GM18508 (cell line): Measurements from ENCODE around the gene PDE9A.

Experiments
- ATAC-seq: cut with Tn5 transposase; IDR thresholded peaks from one replicate; pipeline ENCODE4 v1.9.1; 2021; ENCODE audit warnings: moderate number of reproducible peaks; ENCODE audit not compliant: insufficient read depth, unreplicated experiment

PDE9A gene

DNA sequence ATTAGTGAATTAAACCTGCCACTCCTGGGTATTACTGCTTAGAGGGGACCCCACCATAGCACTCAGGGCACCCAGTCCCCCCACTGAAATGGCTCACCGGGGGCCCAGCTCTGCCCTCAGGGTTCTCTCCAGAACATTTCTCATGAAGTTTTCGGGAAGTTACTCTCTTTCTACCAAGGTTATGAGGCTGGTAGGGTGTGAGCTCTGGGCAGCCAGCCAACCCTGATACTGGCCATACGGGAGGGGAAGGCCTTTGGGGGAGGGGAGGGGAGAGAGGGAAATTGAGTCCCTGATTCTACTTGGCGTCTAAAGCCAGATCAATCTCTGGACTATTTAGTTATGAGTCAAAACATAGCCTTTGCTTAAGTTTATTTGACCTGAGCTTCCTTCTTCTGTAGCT lies 12.9 kb upstream of the PDE9A start:
- no peak for ATAC-seq

DNA sequence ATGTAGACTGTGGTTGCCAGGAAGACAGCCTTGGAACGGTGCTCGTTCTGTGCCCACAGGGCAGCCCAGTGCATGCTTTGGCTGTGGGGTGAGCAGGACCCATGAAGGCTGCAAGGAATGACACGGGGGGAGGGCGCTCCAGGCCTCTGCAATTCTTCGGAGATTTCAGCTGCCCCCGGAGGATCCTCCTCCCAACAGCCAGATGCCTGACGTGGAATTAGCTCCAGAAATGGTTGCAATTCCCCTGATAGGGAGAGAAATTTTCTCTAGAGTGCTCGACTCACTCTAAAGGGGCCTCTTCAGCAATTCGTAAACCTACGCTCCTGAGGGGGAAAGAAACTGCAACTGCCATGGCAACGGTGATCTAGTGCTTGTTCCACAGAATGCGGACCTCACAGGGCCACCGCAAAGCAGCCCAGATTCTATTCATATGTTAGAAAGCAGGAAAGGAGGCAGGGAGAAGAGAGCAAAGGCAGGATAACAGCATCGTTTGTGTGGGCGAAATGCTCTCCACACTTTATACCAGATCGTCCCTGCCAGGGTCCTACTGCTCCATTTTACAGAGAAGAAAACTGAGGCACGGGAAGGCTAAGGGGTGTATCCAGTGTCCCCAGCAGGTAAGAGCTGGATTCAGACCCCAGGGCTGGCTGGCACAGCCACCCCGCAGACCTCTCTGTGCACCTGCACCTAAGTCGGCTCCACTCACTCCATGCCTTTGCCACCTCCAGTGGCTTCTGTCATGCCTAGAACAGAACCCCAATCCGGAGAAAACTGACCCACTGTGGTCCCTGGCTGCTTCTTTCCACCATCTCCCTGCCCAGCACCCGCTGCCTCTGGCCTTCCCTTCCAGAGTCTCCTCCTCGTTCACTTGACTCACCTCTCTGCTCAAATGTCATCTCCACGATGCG lies 11.9 kb upstream of the PDE9A start:
- ATAC-seq, result no peak

DNA sequence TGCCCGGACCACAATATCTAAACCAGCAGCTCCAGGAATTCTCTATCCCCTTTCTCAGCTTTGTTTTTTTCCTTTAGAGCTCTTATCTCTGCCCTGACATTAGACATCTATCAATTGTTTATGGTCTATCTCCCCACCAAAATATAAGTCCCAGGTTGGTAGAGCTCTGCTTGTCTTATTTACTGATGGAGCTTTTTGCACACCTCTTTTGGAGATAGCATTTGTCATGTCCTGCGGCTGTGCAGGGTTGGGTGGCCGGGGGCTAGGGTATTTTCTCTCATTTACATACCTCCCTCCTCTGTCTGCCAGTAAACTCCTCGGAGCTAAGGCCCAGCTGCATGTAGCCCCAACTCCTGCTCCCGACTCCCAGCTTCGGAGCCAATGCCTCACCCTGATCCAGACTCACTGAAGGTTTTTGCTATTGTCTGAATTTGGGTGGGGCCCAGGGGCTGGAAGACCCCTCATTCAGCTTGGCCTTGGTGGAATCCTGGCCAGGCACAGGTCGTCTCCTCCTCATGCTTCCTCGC lies 11.1 kb upstream of the PDE9A start:
- no peak for ATAC-seq

DNA sequence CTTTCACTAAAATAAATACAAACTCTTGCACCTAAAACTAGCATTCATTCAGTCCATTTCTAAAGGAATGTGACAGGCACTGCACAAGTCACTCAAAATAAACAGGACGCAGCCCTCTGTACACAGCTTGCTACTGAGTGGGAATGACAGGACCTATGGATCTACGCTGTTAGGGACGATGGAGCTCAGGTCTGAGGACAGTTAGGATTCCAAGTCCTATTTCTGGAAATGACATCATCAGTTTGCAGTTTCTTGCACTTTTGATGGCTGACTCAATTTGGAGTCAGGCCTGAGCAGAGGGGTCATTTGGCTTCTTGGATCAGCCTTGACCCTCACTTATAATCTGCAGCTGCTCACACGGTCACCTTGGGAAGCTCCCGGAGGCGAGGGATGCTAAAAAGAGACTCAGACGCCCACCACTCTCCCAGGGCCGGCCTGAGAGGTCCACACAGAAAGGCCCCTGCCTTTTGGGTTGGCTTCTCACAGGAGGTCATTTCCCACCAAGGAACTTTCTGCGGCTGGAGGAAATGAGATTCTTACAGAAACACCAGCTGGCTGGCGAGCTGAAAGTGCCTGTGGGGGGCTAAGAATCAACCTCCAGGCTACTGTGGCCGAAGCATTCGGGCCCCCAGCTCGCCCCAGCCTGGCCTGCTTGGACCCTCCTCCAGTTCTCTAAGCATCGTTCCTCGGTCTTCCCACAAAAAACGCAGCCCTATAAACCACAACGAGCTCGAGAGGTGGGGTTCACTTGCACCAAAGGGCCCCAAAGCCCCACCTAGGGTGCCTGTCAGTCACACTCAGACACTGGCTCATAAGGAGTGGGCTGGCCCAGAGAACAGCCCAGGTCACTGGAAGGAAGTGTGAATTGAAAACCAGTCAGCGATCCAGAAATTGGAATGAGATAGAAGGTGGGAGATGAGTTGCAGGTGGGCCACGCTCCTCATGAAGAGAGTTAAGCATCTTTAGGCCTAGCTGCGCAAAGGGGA lies 8.9 kb upstream of the PDE9A start:
- no peak for ATAC-seq

DNA sequence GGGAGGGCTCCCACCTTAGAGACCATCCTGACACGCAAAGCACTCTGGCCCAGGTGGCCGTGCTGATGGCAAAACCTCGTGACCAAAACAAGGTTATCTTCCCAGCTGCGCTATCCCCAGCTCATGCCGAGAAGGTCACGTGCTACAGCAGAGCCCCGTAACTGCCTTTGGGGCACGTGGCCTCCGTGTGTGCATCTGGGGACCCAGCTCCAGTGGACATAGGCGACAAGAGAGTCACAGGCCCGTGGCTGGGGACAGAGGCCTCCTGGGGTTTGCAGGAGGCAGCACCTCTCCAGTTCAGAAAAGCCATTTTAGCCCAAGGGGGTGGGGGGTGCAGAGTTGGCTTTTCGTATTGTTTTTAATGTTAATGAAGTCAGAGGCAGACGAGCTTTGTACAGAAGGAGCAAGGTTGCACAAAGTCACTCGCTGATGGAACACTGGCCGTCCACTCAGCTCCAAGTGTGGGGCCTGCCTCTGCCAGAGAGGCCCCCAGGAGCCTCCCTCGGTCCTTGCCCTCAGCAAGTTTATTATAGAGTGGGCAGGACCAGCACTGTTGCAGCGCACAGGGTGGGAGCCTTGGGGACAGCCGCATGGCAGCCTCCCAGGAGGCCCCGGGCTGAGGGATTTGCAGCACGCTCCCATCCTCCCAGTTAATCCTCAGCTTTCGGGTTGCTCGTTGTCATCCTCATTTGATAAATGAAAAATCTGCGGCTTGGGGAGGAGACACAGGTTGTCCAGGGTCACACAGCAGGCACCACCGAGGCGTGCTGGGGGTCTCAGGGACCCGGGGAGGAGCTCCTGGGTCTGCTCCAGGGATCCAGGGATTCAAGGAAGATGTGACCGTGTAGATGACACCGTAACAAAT lies 8.0 kb upstream of the PDE9A start:
- no peak for ATAC-seq

DNA sequence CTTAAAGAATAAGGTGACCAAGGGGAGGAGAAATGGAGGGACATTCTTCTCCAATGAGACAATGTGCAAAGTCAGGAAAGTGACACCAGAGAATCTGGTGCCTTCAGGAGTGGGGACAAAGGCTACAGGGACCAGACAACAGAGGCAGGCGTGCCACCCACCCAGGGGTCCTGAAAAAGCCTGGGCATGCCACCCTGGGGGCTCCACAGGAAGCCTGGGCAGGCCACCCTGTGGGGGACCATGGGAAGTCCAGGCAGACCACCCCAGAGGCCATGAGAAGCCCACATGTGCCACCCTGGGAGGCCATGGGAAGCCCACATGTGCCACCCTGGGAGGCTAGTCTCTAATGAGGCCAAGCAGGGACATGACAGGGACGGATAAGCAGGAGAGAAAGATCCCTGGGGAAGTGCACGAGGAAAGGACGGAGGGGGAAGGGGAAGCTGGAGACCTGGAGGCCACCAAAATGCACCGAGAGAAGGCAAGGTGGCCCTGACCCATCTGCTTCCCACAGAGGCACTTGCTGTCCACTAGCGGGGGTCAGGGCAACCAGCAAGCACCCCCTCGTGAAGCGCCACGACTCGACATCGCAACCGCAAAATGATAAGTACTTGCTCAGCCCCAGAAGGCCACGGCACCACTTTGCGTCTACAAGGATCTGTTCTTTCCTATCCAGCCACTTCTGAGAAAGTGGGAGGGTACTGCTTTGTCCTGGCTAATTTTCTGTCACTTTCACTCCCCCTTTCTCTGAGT lies 7.2 kb upstream of the PDE9A start:
- no peak for ATAC-seq

DNA sequence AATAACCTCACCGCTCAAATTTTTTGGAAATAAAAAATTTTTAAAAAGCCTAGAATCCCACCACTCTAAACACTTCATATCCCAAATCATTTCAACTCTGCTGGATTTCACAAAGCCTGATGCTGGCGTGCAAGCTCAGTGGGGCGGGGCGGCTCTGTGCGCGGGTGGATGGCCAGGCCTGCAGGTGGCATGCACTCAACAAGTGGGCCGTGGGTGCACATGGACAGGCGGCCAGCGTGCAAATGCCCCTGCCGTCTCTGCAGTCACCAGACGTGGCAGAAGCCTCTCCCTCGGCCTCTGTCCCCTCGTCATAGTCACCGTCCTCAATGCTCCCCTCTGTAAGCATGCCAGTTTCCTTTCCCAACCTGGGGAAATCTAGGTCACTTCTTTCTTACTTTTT lies 6.6 kb upstream of the PDE9A start:
- no peak for ATAC-seq

DNA sequence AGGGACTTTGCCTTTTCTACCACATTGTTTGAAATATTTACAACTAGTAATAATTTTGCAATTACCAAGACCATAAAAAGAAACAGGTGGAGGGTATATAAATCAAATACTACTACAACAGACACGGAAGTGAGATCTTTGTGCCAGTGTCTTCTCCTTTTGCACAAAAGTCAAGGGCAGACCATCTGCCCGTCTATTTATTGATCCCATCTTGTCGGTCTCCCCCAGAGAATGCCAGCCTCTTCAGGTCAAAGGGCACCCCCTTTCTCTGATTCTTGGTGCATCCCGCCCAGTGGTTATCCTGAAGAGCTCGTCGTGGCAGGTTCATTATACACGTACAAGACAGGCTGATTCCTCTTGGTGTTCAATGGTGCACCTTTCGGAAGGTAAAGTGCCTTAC lies 4.8 kb upstream of the PDE9A start:
- ATAC-seq, result no peak

DNA sequence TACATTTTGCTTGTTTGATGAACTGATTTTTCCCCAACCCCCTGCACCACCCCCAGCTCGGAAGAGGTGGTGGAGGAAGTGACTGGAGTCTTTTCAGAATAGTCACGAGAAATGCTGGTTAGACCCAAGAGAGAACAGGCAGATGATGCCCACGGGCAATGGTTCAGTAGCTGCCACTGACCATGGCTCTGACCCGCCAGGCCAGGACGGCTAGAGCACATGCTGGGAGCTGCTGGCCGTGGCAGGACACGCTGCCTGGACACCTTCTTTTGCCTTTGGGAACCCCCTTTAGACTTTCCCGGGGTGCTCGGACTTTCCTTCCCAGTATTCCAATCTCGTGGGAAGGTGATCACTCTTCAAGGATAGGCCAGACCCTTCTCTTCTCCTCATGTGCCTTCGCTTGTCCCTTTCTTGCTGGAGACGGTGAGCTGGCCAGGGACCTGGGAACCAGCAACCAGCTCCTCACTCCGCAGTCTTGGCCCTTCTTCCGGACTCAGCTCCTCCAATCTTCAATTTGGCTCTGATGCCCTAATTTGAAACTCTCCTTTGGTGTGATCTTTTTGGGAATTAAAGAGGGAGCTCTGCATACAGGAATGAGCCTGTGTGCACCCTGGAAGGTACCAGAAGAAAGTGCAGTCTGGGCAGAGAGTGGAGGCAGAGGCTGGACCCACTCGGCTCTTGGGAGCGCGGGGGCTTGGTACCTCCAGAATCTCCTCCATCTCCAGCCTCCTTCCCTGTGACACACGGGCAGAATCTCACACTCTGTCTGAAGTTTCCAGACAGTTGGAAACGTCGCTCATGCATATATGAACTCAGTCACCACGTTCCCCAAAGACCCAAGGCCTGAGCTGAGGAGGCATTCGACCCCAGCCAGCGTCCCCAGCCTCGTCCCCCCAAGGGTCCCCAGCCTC lies 4.0 kb upstream of the PDE9A start:
- ATAC-seq, result no peak

DNA sequence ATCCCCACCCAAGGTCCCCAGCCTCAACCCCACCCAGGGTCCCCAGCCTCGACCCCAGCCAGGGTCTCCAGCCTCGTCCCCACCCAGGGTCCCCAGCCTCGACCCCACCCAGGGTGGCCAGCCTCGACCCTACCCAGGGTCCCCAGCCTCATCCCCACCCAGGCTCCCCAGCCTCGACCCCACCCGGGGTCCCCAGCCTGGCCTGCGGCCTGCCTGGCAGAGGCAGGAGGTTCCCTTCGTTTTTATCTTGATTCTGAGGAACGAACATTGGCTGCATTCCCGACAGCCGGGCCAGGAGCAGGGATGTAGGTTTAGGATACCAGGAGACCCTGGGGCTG lies 3.4 kb upstream of the PDE9A start:
- no peak for ATAC-seq

DNA sequence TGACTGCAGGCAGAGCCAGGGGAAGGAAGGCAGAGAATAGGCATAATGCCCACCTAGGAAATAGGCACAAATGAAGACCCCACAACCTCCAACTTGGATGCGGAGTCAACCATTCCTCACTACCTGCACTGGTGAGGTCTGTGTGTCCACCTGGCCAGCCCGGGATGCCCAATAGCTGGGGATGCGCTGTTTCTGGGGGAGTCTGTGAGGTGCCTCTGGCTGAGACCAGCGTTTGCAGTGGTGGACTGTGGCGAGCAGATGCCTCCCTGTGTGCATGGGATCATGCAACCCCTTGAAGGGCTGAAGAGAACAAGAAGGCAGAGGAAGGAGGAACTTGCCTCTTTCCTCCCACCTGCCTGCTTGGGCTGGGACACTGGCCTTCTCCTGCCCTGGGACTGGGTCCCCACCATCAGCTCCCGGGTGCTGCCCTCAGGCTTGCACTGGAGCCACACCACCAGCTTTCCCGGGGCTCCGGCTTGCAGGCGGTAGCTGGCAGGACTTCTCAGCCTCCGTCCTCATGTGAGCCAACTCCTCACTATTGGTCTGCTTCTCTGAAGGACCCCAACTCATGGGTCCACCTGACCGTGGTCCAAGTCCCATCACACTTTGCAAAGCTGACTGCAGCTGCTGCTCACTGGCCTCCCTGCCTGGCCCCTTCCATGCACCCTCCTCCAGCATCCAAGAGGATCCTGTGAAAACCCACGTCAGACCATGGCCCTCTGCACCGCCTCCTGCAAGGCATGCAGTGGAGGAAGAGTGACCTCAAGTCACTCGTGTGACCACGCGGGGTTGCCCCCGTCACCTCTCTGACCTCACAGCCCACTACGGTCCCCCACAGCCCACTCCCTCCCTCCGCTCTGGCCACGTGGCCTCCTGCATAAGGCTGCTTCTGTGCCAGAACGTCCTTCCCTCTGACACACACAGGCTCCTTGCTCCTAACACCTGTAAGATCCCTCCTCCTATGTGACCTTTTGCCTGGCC lies 2.7 kb upstream of the PDE9A start:
- no peak for ATAC-seq

DNA sequence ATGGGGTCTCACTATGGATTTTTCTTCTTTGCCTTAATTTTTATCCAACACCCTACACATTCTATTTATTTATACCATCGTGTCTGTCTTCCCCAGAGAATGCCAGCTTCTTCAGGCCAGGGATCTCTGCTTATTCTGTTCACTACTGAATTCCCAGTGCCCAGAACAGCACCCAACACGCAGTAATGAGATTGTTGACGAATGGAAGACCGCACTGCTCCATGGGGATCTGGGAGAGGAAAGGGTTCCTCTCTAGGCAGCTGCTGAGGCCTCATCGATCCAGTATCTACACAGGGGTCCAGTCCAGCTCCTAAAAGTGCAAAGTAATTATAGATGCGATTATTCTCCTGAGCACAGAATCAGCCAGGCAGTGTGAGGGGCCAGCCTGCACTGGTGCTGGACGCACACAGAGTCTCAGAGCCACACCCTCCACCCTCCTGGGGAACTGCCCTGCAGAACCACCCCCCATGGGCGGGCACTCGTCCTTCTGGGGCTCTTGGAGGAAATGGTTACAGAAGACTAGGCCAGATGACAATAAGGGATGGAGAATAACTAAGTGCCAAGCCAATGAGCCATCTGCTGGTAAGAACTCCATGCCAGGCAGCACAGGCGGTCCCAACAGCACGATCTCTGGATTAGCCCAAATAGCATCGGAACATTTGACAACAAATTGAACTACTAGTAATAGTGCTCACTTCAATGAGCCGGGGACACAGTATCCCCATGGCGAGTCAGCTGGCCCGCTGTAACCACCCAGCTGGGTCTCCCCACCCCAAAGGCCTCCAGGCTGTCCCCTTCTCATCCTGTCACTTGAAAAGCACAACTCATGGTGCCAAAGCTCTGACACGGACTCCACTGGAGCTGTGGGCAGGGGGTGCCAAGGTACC lies 1.7 kb upstream of the PDE9A start:
- no peak for ATAC-seq

DNA sequence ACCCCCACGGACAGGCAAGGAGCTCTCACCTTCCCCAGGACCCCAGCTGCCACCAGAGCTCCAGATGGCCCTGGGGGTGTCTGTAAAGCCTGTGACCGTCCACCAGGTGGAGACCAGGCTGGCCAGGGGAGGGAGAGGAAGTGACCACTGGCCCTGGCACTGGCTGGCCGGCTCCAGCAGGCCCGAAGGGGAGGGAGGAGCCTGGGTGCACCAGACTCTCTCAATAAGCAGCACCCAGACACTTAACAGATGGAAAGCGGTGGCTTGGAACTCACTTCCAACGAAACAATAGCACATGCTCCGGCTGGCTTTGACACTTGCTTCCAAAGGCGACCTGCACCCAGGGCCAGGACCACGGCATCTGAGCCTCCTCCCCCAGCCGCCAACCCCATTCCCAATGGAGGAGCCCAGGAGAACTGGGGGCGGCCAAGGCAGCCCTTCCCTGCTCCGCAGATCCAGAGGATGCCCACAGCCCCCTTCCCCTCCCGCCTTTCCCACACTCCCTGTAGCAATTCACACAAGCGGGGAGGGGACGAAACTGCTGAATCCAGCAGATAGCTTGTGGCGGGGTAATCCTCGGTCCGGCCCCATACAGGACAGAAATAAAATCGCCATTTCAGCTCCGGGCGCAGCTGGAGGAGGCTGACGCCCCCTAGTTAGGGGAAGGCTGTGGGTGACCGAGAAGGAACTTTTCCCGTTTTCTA lies 742 bp upstream of the PDE9A start:
- ATAC-seq, result no peak

DNA sequence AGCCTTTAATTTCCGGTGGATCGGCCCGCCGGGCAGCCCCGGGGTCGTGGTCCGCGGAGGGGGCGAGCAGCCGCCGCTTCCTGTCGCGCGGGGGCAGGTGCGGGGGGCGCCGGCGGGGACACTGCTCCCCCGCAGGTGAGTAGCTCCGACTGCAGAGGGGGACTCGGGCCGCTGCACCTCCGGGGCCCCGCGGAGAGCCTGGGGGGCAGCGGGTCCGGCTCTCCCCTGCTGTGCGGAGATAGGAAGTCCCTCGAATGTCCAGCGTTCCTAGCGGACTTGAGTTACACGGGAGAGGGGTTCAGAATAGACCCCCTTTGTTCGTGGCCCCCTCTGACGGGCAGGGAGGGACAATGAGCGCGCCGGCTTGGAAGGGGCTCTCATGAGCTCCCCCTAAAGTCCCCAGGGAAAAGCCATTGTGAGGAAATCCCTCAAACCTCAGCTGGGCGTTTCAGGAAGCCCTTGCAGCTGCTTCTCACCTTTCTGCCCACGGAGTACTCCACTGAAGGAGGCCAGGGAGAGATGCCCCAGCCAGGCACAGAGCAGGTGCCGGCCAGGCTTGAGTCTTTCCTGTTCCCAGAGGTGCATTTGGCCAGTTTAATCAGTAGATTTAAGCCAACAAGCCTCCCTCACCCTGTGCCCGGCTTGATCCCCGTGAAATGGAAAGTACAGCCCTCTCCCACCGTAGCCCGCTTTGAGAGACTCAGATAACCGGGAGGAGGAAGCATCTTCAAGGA lies 925 bp downstream of the PDE9A start:
- no peak for ATAC-seq
